Gastroesophageal sphincter (tissue), 4 donors: ENCODE measurements around the gene KIF16B. TPM values are rescaled to one million over a fixed set of nuclear protein-coding genes. Genes with fewer than 3 reads are reported as not detected.

Experiments used
- ATAC-seq: fragments of 150-250 bp; one replicate; pipeline ENCODE4 v1.9.1; 2016; ENCODE audit warnings: mild to moderate bottlenecking, moderate library complexity
- H3K27ac ChIP-seq, 4 donors: fragments of 200-600 bp; sonication (generic) in 3 of 4; 1 replicate in 3 of 4; 2 replicates in 1 of 4; pipeline ENCODE4 v1.5.1; 2016 to 2019
- H3K27me3 ChIP-seq: fragments of 200-600 bp; sonication (generic); one replicate; pipeline ENCODE4 v1.5.1; 2019
- H3K36me3 ChIP-seq, 2 donors: fragments of 200-600 bp; sonication (generic); one replicate each; pipeline ENCODE4 v1.5.1; 2019; ENCODE audit warnings: control low read depth in 1 of 2
- H3K4me1 ChIP-seq, 3 donors: fragments of 200-600 bp; sonication (generic); 1 replicate in 2 of 3; 2 replicates in 1 of 3; pipeline ENCODE4 v1.5.1; 2016 to 2019; ENCODE audit warnings: control low read depth in 2 of 3
- H3K4me3 ChIP-seq, 2 donors: fragments of 200-600 bp; sonication (generic); one replicate each; pipeline ENCODE4 v1.5.1; 2019; ENCODE audit warnings: mild to moderate bottlenecking in 1 of 2, moderate library complexity in 1 of 2
- H3K9me3 ChIP-seq, 3 donors: fragments of 200-600 bp; sonication (generic); one replicate each; pipeline ENCODE4 v1.5.1; 2017 to 2019; ENCODE audit warnings: control low read depth in 2 of 3
- CTCF ChIP-seq, 4 experiments: fragments of 200-600 bp in 2 of 4; fragments of 450-650 bp in 2 of 4; sonication (generic) in 1 of 4; IDR thresholded peaks; one replicate each; pipeline ENCODE4 v1.5.1; 2017 to 2019; ENCODE audit warnings: antibody characterized with exemption in 4 of 4, mild to moderate bottlenecking in 2 of 4, moderate library complexity in 2 of 4
- EP300 ChIP-seq: sonication (generic); formaldehyde crosslinking; IDR thresholded peaks from one replicate; pipeline ENCODE4 v1.6.1; 2017; ENCODE audit warnings: antibody characterized with exemption, mild to moderate bottlenecking
- POLR2A ChIP-seq, 2 donors: fragments of 450-650 bp; IDR thresholded peaks; one replicate each; pipeline ENCODE4 v1.6.1; 2017; ENCODE audit warnings: antibody characterized with exemption in 2 of 2, mild to moderate bottlenecking in 2 of 2, moderate library complexity in 1 of 2
- POLR2AphosphoS5 ChIP-seq: sonication (generic); formaldehyde crosslinking; IDR thresholded peaks from one replicate; pipeline ENCODE4 v1.6.1; 2017; ENCODE audit warnings: antibody characterized with exemption
- WGBS, 2 donors: methylation state at CpG; one replicate each; pipeline ENCODE4 v1.1.5; 2018; ENCODE audit warnings: low coverage in 1 of 2; 5-methylcytosine and 5-hydroxymethylcytosine counted together
- total RNA-seq, 4 donors: library from RNA; depleted of rRNA; stranded (reverse); fragments of >200 nt; gene quantifications; one replicate each; pipeline ENCODE4 v1.1.0, GENCODE V29; 2016

The KIF16B gene
- total RNA-seq, 4 donors from 2014 or later, result 15.9 to 26.6 (median 22.2) TPM

- Histone ChIP-seq H3K9me3 (no peaks in the 10 kb centered on the region), H3K4me3 (no peak overlapping the region), H3K27ac (no peak overlapping the region), H3K4me1 (no peaks in the 10 kb centered on the region), H3K27me3 (no peaks in the 10 kb centered on the region), H3K36me3 (peaks cover 0 to 25% of the 10 kb centered on the region in 2 donors)
- 81 to 92% methylated on average over 6 to 9 of the region's 14 CpGs for WGBS, 2 donors
- TF ChIP-seq POLR2A (IDR thresholded peaks at IDR 0.05) (no peak), EP300 (no peak), CTCF (IDR thresholded peaks at IDR 0.05) (no peak), POLR2AphosphoS5 (no peak)
- ATAC-seq, result no peak
Measured at GRCh38 chr20:16317445-16318362, 255.5 kb downstream of the KIF16B start.

- Histone ChIP-seq H3K27ac (no peak overlapping the region), H3K4me1 (no peaks in the 10 kb centered on the region), H3K36me3 (peaks cover 0 to 36% of the 10 kb centered on the region in 2 donors), H3K9me3 (no peaks in the 10 kb centered on the region), H3K4me3 (no peak overlapping the region), H3K27me3 (no peaks in the 10 kb centered on the region)
- no peak for ATAC-seq
- 85 to 88% methylated on average over 3 of the region's 3 CpGs for WGBS, 2 donors
- TF ChIP-seq CTCF (IDR thresholded peaks at IDR 0.05), result no peak
- TF ChIP-seq POLR2A (IDR thresholded peaks at IDR 0.05), result no peak
- no peak for TF ChIP-seq POLR2AphosphoS5
- no peak for TF ChIP-seq EP300
Measured at GRCh38 chr20:16316513-16316912, 256.7 kb downstream of the KIF16B start.

DNA sequence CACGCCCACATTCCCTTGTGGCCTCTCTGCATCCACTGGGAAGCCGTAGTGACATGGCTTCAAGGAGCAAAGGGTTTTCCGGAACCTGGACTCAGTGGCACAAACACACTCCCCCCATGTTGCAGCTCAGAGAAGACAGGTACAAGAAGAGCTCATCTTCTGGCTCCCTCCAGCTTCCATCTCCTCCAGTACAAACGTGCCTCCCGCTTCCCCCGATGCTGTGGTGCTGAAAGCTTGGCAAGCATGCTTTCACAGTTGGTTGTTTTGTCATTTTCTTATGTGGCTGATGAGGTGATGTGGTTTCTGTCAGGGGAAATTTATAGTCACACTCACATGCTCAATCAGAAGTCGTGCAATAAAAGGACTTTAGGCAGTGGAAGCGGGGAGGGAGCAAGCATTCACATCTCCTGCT lies 258.5 kb downstream of the KIF16B start:
- no peak for ATAC-seq
- 60 to 90% methylated on average over 2 to 8 of the region's 8 CpGs for WGBS, 2 donors
- H3K27me3 ChIP-seq, result no peaks in the 10 kb centered on the region
- no peak overlapping the region for H3K4me3 ChIP-seq
- no peaks in the 10 kb centered on the region for H3K9me3 ChIP-seq
- H3K36me3 ChIP-seq, result peaks cover 0 to 52% of the 10 kb centered on the region in 2 donors
- TF ChIP-seq EP300 (no peak), CTCF (IDR thresholded peaks at IDR 0.05) (no peak), POLR2AphosphoS5 (no peak), POLR2A (IDR thresholded peaks at IDR 0.05) (no peak)
- no peak overlapping the region for H3K27ac ChIP-seq
- H3K4me1 ChIP-seq, result no peaks in the 10 kb centered on the region

GRCh38 chr20:16314320-16314719 lies 258.9 kb downstream of the KIF16B start:
- 76 to 97% methylated on average over 3 of the region's 3 CpGs for WGBS, 2 donors
- H3K36me3 ChIP-seq, result peaks cover 0 to 52% of the 10 kb centered on the region in 2 donors
- no peak overlapping the region for H3K4me3 ChIP-seq
- TF ChIP-seq POLR2A (IDR thresholded peaks at IDR 0.05) (no peak), EP300 (no peak)
- H3K27ac ChIP-seq, result no peak overlapping the region
- H3K27me3 ChIP-seq, result no peaks in the 10 kb centered on the region
- no peaks in the 10 kb centered on the region for H3K9me3 ChIP-seq
- no peak for ATAC-seq
- H3K4me1 ChIP-seq, result no peaks in the 10 kb centered on the region

- no peak for ATAC-seq
- H3K36me3 ChIP-seq, result peaks cover 0 to 52% of the 10 kb centered on the region in 2 donors
- peaks cover 0 to 4% (median 0%) of the 10 kb centered on the region in 3 donors for H3K4me1 ChIP-seq
- TF ChIP-seq POLR2AphosphoS5 (no peak), EP300 (no peak), CTCF (IDR thresholded peaks at IDR 0.05) (no peak), POLR2A (IDR thresholded peaks at IDR 0.05) (no peak)
- no peak overlapping the region for H3K4me3 ChIP-seq
- 70 to 78% methylated on average over 4 of the region's 4 CpGs for WGBS, 2 donors
- no peak overlapping the region for H3K27ac ChIP-seq
- no peaks in the 10 kb centered on the region for H3K27me3 ChIP-seq
- no peaks in the 10 kb centered on the region for H3K9me3 ChIP-seq
Measured at GRCh38 chr20:16313917-16314316, 259.3 kb downstream of the KIF16B start.
